ENCODE data around the gene DGKI.

DGKI gene

DNA sequence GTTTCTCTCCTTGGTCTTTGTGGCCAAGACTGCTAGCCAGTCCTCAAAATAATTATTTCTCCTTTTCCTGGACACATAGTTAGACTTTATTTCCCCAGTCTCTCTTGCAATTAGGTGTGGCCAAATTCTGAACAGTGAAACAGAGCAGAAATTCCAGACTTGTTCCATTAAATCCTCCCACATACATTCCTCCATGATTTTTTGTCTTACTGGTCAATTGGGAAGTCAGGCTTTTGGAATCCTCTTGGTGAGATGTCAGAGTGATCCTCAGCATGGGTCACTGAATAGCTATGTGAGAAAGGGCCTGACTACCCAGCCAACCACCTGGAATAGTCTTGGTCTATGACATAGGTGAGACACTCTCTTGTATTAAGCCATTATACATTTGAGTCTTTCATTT, 164.2 kb downstream of the DGKI start:
- no peak for DNase-seq

DNA sequence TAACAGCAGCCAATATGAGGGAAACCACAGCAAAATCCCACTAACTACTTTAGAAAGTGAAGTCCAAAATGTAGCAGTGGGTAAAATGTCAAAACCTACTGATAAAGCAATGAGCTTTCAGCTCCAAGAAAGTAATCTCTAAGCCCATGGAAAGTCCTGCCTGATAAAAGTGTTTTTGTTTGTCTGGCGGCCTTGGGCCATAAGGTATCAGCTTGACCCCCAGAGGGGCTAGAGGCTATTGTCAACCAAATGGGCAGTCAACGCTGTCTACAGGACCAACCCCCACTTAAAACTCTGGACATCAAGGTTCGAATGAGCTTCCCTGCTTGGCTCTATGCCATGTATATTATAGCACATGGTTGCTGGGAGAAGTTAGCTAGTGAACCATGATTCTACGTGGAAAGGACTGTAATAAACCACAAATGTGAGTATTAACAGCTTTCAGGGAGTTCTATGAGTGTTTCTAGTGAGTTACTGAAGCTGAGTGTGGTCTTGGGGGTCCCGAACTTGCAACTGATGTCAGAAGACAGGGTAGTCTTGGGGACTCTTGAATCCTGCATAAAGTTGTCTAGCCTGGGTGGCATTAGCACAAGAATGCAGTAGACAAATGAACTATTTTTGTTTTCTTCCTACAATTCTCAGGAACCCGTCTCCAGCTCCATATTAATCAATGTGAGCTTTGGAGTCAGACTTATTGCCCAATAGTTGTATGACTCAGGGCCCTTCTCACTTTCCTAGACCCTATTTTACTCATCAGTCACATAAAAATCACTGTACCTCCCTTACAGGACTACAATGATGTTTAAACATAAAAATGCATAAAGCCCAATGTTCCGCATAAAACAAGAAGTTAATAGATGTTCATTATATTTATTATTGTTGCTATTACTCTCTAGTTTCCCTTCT, 164.9 kb downstream of the DGKI start:
- DNase-seq = no peak

DNA sequence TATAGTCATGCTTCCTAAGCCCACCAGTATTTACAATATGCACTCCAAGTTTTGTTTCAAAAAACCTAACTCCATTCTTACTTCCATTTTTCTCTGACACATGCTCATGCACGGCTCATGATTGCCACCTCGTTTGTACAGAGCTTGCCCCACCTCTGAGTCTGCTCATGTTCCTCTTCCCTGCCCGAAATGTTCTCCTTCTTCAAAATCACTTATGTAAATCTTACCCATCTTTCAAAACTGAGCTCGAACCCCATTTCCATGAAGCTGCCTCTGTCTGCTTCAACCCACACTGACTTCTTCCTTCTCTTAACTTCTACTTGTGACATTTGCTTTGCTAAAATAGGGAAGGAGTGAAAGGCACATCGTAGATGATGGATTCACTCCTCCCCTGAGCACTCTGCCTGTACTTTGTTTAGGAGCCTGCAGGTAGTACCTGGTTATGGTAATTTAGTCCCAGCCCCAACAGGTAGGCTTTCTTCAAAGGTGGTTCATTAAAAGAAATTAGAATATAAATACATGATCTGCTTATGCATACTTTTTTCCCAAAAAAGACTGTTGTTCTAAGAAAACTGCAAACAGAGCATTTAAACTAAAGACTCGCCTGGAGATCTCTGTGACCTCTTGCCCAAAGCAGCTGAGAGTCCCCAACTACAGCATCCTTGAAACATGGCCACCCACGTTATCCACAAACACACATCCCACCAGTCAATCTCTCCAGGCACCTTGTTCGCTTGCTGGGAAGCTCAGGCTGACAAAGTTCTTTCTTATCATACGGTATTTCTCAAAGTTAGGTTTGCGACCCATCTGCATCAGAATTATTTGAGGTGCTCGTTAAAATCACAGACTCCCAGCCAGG, 172.0 kb downstream of the DGKI start:
- no peak for DNase-seq

DNA sequence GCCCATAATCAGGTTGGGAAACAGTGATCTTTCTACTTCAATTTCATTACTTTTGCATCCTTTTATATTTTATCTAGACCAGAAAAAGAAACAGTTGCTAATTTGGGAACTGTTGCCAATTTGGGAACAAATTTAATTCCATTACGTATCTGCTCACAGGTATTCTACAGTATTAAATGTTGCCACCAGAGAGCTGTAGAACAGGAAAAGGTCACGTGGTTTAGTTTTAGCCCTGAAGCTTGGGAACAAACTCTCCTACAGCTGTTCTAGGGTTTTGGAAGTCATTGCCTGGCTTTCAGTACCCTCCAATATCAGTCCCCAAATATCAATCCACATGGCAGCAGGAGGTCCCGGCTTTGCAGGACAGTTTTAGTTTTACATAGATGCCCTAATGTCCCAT, 172.7 kb downstream of the DGKI start:
- no peak for DNase-seq

DNA sequence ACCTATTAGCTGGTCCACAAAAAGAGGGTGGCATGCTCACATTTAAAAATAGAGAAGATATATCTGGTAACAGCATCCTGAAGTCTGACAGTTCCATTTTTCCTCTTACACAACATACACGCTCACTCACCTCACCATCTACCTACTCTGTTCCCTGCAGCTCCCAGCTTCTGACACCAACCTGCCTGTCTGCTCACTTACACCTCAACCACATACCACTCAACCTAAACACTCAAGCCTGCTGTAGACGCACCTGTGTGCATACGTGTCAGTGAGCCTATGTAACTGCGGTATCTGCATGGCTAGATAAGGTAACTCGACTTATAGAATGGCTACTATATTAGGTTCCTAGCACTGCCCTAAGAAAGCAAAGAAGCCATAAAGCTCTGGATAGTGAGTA, 174.9 kb downstream of the DGKI start:
- no peak for DNase-seq

DNA sequence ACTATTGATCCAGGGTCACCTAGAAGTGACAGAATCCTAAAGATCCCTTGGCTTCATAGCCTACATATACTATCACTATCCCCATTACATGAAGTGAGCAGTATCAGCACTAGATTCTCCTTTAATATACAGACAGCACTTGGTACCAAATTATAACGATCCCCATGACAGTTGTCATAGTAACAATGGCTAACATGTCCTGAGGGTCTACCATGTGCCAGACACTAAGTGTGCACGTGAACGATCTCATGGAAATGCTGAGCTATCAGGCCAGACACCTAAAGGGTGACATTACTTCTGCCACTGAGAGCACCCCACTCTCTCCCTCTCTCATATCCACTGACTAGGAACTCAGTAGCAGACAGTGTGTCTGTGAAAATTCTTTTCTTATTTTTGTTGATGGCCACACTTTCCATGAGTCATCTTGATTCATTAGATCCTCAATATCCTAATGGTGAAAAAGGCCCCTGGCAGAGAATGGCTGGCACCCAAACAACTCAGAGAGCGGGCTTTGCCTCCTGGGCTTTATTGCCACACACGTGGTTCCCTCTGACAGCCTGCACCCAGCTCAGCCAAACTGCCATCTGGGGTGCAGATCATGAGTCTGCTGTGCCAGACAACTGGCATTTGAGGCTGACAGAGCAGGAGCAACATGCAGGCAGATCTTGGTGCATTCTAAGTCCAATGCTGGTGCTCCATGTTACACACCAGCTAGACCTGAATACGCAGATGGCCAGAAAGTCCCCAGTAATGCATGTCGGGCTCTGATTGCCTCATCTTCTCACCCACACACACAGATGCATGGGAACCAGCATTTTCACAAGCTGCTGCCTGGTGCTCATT, 176.3 kb downstream of the DGKI start:
- DNase-seq = no peak

DNA sequence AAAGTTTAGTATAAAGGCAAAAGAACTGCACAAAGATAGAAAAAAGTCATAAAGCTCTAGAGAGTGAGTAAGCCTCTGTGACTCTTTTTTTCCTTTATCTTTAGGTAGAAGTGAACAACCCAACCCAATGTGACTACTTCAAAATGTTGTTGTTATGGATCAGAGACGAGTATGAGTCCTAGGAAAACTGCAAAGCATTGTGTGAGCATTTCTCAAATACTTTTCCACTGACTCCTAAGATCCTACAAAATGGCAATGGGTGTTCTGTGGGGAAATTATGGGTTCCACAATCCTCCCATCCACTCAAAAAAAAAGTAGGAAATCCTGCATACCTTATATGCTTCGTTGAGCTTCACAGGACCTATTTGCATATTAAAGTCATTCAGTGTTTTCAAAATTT, 177.1 kb downstream of the DGKI start:
- no peak for DNase-seq

DNA sequence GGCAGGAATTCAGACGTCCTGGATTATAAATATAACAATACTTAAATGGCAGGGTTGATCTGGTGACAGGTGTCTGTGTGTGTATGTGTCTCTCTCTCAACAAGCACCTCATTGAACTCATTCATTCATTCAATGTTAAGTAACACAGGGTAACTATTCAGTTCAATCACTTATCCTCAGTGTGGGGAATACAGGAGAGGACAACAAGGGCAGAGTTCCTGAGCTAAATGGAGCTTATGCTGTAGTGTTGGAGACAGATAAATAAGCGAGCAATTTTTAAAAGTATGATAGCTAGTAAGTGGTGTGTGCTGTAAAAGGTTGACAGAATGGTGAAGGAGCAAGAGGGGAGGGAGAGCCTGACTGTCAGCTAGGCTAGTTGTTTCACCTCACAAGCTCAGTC, 178.4 kb downstream of the DGKI start:
- no peak for DNase-seq

DNA sequence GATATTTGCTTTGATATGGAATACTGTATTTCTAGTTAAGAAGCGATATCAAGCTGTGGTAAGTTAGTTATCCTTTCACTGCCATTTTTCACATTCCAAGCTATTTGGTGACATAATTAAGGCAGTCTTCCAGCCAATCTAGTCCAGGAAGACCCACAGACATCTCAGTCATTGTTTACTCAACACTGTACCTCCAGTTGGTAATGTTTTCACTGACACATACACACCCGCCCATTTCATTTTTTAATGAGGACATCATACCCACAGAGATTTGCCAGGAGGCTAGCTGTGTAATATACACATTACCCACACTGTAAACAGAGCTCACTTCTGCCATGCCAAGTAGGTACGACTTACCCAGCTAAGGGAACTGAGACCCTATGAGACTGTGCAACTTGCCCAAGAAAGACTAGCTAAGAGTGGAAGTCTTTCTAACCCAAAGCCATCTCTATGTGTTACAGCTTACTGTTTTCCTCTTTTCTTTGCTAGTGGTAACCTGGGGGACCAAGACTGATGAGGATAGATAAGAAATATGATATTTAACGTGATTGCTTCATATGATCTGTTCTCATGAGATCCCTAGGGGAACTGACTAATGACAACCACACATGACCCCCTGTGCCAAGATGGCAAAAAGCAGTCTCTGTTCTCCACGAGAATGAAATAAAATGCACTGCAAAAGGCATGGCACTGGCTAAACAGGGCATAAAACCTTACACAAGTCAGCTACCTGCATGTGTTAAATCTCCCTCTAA, 179.0 kb downstream of the DGKI start:
- DNase-seq = no peak

DNA sequence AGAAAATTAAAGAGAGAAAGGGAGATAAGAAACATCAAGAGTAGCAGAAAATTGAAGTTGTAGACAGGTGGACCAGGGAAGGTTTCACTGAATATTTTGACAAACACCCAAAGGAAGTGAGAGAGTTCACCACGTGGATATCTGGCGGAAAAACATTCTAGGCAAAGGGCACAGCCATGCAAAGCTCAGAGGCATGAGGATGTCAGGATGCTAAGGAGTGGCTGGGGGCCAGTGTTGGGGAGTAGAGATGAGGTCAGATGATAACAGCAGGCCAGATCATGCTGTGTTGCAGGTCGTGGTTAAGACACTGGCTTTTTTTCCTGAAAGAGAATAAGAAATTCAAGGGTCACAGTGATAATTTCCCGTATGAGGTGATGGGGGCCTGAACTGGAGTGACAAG, 181.9 kb downstream of the DGKI start:
- no peak for DNase-seq

DNA sequence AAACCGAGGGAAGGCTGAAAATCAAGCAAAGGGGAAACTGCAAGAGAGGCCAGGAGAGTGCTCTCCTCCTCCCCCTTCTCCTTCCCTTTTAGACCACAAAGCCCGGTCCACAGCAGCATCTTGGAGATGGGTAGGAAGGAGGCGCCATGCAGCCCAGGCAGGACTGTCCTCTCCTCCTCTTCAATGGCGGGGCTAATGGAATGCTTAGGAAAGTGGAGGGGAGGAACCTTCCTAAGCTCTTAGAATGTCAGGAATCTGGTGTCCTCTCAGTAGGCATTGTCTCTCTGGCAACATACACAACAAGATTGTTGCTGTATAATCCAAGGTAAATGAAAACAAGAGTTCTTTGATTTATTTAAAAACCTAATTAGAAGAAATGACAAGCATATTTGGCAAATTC, 185.1 kb downstream of the DGKI start:
- no peak for DNase-seq

DNA sequence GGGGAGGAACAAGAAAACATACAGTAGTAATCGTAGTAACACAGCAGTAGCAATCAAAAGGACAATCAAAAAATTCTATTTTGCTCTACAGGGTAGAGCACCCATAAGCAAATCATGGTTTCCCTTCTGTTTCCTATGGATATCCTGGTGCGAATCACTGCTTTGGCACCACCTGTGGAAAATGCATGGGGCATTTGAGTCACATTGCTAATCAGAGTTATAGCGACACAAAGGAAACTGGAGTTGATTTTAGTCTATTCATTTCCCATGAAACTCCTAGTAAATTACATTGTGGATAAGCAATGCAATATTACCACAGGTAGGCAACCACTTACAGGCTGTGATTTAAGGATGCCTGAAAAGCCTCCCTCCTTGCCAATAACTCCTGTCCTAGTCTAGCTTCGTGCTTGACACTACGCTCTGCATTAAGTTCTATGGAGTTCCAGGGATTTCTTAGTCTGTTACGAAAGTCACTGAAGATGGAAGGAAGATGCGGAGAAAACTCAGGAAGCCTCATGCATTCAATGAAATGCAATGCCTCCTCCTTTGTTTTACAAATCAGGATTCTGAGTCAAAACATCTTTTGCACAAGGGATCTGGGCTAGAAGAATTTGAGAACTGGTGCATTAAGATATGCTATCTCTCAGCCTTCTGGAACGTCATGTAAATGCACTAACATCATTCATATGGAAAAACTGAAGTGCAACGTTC, 188.4 kb downstream of the DGKI start:
- DNase-seq = no peak

DNA sequence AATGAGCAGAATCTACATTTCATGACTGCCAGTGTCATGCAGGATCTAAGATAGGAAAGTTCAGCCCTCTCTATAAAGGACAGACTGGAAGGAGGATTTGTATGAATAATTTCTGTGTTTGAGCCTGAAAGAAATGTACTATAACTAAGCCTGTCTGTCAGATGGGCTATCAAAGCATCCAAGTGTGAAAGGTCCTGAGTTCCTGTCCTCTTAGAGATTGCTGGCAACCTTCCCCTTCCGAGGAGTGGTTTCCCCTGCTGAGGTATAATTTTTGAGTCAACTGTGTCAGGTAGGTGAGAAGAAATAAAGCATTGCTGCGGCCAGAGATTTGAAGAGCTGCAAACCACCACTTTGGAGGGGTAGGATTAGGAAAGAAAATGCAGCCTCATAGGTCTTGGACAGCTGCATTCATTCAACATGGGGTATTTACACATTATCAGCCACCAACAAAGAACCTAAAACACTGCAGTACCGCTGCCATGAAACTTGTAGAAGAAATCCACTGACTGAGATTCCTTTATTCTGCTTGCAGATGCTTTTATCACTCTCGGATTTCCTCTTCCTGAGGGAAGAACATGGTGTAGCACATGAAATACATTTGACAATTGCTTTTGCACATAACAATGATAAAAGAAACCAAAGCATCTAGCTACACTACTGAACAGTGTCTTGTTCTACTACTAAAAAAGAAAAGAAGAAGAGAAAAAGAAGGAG, 189.1 kb downstream of the DGKI start:
- no peak for DNase-seq

DNA sequence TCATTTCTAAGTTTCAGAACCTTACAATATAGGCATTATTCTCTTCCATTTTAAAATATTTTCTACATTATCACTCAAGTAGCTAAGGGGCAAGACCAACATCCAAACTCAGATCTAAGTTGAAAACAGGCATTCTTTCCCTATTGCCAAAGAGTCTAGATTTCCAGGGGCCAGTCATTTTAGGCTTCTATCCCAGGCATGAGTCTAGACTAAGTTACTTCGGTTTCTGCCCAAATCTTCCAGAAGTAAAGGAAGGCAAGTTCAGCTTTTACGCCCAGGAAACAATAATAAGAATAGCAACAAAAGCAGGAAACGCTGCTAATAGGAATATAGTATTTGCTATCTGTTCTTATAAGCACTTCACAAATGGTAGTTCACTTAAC, 189.9 kb downstream of the DGKI start:
- no peak for DNase-seq

DNA sequence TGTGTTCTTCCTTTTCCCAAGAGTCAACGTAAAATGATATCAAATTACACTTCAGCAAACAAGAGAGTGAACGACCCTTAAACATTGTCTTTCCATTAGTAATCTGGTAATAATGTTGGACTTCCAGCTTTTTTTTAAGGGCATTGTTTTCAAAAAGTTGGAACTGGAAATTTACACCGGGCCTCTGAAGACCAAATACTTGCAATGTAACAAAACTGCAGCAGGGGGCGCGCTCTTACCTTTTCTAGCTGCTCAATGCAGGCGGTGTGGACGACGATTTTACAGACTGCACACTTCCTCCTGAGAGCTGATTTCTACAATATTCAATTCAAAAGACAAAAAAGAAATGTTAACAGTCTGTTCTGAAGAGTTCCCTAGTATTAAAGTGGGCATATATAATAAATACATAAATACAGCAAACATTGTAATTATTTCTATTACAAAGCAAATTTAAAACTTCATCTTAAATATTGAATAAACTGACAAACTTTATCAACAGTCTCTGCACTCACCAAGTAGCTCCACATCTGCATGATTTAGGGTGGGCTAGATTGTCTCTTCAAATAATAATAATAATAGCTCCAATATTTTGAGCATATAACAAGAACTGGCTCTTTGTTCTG, 190.4 kb downstream of the DGKI start:
- peak; percentile 48 for DNase-seq

DNA sequence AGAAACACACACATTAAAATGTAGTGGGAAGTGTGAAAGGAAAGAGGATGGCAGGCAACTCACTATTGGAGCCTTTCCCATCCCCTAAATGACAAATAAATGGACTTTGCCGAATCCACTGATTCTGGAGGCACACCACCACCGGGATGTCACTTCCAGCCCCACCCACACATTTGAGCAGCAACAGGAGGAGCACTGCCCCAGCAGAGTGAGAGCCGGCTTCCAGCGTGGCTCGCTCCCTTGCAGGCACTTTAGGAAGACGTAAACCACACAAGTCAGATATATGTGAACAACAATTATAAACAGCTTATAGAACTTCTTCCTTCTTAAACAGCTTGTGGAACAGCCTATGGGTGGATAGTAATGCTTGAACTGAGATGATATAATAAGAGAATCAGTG, 191.0 kb downstream of the DGKI start:
- DNase-seq = no peak

DNA sequence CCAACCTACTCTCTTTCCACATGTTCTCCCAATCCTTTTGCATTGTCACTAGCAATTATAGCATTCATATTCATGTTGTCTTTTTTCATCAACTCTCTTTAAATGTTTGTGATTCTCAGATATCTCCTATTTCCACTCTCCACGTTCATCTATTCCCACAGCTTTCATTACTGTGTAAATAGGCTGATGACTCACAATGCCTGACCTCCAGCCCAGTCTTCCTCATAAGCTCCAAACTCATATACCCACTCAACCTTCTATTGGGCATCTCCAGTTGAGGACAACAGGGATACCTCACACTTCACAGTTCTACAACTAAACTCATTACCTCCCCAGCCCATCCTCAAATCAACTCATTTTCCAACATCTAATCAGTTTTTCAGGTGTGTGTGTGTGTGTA, 194.1 kb downstream of the DGKI start:
- DNase-seq = no peak

DNA sequence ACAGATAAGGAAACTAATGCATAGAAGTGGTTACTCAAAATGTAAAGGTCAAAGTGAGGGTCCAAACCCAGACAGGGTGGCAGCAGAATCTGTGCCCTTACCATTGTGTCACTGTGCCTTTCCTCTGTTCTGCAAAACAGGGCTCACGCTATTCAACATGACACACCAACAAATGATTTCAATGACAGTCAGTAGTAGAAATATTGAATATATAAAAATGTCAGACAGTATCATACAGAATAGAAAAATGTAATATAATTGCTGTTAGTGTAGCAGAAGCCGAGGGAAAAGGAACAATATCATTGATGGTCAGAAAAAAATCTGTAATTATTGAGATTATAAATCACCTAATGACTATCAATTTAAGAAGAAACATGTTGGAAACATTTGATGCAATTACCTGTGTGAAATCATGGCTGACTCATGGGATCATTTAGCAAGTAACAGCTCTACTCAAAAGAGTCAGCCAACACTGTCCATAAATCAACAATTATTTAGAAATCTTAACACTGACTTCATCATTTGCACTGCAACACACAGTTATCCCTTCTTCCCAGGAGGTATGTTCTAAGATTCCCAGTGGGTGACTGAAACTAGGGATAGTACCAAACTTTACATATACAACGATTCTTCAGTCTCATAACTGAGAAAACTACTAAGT, 198.7 kb downstream of the DGKI start:
- DNase-seq = no peak

DNA sequence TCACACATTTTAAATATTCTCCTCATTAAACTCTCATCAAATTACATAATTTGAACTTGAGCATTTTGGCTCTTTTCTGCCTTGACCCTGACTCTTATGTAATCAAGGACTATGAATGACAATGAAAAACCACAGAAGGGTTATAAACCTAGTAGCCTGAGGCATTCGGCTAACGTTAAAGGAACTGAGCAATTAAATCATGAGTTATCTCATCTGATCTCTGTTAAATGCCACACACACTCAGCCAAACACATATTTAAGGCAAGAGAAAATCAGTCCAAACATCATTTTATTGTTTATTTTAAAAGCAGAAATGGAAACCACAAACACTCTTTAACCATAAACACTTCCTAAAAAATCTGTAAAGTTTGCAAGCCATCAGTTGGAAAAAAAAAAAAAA, 204.3 kb downstream of the DGKI start:
- no peak for DNase-seq

DNA sequence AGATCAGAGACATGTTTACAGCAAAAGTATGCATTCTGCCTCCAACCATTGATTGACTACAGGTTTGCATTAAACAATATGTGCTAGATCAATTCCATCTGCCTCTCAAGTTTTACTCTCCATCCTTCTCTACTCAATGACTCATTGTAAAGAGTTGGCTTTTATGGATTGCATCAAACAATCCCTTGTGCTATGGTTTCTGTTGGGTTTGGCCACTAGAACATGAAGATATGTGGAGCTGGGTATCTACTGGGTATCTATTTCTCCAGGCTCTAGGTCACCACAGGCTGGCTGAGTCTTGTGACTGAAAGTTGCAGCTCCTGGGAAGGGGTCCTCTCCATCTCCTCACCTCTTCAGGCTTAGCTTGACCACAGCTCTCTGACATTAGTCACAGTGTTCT, 204.7 kb downstream of the DGKI start:
- no peak for DNase-seq

Data from CD4-positive, alpha-beta T cell treated with Interleukin-10 for 1 hour (primary cell).